CD8-positive, alpha-beta memory T cell (primary cell): ENCODE measurements around the gene TPRX1. TPM values are rescaled to one million over a fixed set of nuclear protein-coding genes. Genes with fewer than 3 reads are reported as not detected.
"Not testable (repeated sequence)": the region's sequence is repeated elsewhere in the genome, so short reads cannot be mapped to it uniquely, and the experiment has no call there.

Experiments used
- CTCF ChIA-PET: fragments of 350-600 bp; sonication (Branson Sonifier 250); formaldehyde crosslinking; loops from one replicate; lab custom pipeline; 2021; ENCODE audit warnings: antibody characterized with exemption; lab: Charles Lee
- POLR2A ChIA-PET: fragments of 350-600 bp; sonication (Branson Sonifier 250); formaldehyde crosslinking; loops from one replicate; lab custom pipeline; 2021; ENCODE audit warnings: antibody characterized with exemption; lab: Charles Lee
- DNase-seq, 5 donors: peaks; one replicate each; pipeline versions ENCODE4 v3.0.0 to v3.0.0-alpha.2; 2020 to 2022; ENCODE audit warnings: mixed read lengths in 1 of 5
- H3K27ac ChIP-seq: one replicate; pipeline ENCODE4 v1.7.0; 2013; ENCODE audit warnings: low read depth, mild to moderate bottlenecking, low read length, moderate library complexity
- H3K27me3 ChIP-seq: 2 replicates; pipeline ENCODE4 v1.7.0; 2013; ENCODE audit warnings: low read length, mild to moderate bottlenecking; ENCODE audit not compliant: insufficient read depth, poor library complexity, severe bottlenecking
- H3K36me3 ChIP-seq: 2 replicates; pipeline ENCODE4 v1.7.0; 2013; ENCODE audit warnings: mild to moderate bottlenecking, low read length, moderate library complexity; ENCODE audit not compliant: insufficient read depth
- H3K4me1 ChIP-seq: 2 replicates; pipeline ENCODE4 v1.7.0; 2013; ENCODE audit warnings: mild to moderate bottlenecking, low read length, moderate library complexity; ENCODE audit not compliant: insufficient read depth
- H3K4me3 ChIP-seq: 2 replicates; pipeline ENCODE4 v1.7.0; 2013; ENCODE audit warnings: mild to moderate bottlenecking, low read length
- H3K9me3 ChIP-seq: 2 replicates; pipeline ENCODE4 v1.7.0; 2013; ENCODE audit warnings: mild to moderate bottlenecking, low read length
- H3K27ac Mint-ChIP-seq, 8 donors: one replicate each; pipeline ENCODE4 v1.8.0; 2020 to 2021; ENCODE audit warnings: mixed read lengths in 8 of 8, mild to moderate bottlenecking in 6 of 8, inconsistent platforms in 3 of 8, moderate library complexity in 3 of 8
- H3K27me3 Mint-ChIP-seq, 2 donors: one replicate each; pipeline ENCODE4 v1.8.0; 2020 to 2021; ENCODE audit warnings: mixed read lengths in 2 of 2, mild to moderate bottlenecking in 1 of 2, moderate library complexity in 1 of 2
- H3K36me3 Mint-ChIP-seq, 3 donors: one replicate each; pipeline ENCODE4 v1.8.0; 2020 to 2021; ENCODE audit warnings: mixed read lengths in 3 of 3, inconsistent platforms in 1 of 3, mild to moderate bottlenecking in 1 of 3
- H3K4me1 Mint-ChIP-seq, 3 donors: one replicate each; pipeline ENCODE4 v1.8.0; 2020 to 2021; ENCODE audit warnings: mixed read lengths in 3 of 3, inconsistent platforms in 1 of 3, mild to moderate bottlenecking in 1 of 3
- H3K4me3 Mint-ChIP-seq, 7 donors: one replicate each; pipeline ENCODE4 v1.8.0; 2020 to 2021; ENCODE audit warnings: mixed read lengths in 7 of 7, mild to moderate bottlenecking in 6 of 7, moderate library complexity in 4 of 7, inconsistent platforms in 2 of 7
- H3K9me3 Mint-ChIP-seq, 5 donors: one replicate each; pipeline ENCODE4 v1.8.0; 2020 to 2022; ENCODE audit warnings: mixed read lengths in 5 of 5, mild to moderate bottlenecking in 3 of 5, moderate library complexity in 2 of 5, inconsistent platforms in 1 of 5
- polyA plus RNA-seq: library from polyadenylated mRNA; unstranded; fragments of 300-500 nt; fragmentation: Illumina TruSeq; gene quantifications from one replicate; pipeline ENCODE4 v1.2.3, GENCODE V29; 2021
- total RNA-seq, 2 experiments: library from RNA; stranded (reverse); gene quantifications; one replicate each; pipeline ENCODE4 v1.2.3, GENCODE V29; 2021

The TPRX1 gene
- total and polyA plus RNA-seq, 3 experiments from 2014 or later, result not detected

- H3K9me3 Mint-ChIP-seq, H3K36me3 ChIP-seq, DNase-seq, H3K27me3 Mint-ChIP-seq, H3K9me3 ChIP-seq, H3K27me3 ChIP-seq: not testable (repeated sequence)
- H3K4me3 ChIP-seq, result peak overlapping the region; percentile 93
- H3K36me3 Mint-ChIP-seq, result peaks cover 4 to 27% (median 13%) of the 10 kb centered on the region in 3 donors
- H3K27ac ChIP-seq, result peak overlapping the region; percentile 92
- H3K4me1 Mint-ChIP-seq, result peaks cover 28 to 40% (median 35%) of the 10 kb centered on the region in 3 donors
- H3K27ac Mint-ChIP-seq, result peak overlapping the region in 6 of 8 donors; percentile 81 to 99 (median 96)
- H3K4me3 Mint-ChIP-seq, result peak overlapping the region; percentile 94 to 97 (median 97)
- peaks cover 13% of the 10 kb centered on the region for H3K4me1 ChIP-seq
- ChIA-PET POLR2A (interaction anchor here (0.6 to 1.1 kb wide), 3 partner anchors 10 to 32 kb away, joined by 3 to 7 read pairs (median 3); partner anchors contain the start of gene NOP53), CTCF (interaction anchor here (1.9 kb wide), 1 partner anchor 34 kb away, joined by 7 read pairs; no protein-coding TSS in a partner anchor)
These were observed 26.9 kb downstream of the TPRX1 start for GRCh38 chr19:47777245-47778048.

- Histone ChIP-seq H3K27ac (no peak overlapping the region), H3K4me3 (no peak overlapping the region), H3K9me3 (no peaks in the 10 kb centered on the region), H3K4me1 (peaks cover 13% of the 10 kb centered on the region), H3K27me3 (no peaks in the 10 kb centered on the region), H3K36me3 (peaks cover 2% of the 10 kb centered on the region)
- Mint-ChIP-seq H3K9me3 (no peaks in the 10 kb centered on the region), H3K36me3 (peaks cover 3 to 18% (median 6%) of the 10 kb centered on the region in 3 donors), H3K27me3 (no peaks in the 10 kb centered on the region), H3K4me1 (peaks cover 25 to 38% (median 32%) of the 10 kb centered on the region in 3 donors), H3K4me3 (peak overlapping the region in 4 of 7 donors; percentile 11 to 94 (median 38)), H3K27ac (peak overlapping the region in 1 of 8 donors; percentile 12)
- ChIA-PET POLR2A (no interaction called here), CTCF (interaction anchor here (1.1 to 1.9 kb wide), 2 partner anchors 11 to 33 kb away, joined by 5 to 7 read pairs; no protein-coding TSS in a partner anchor)
- DNase-seq, result no peak
These were observed 27.8 kb downstream of the TPRX1 start for GRCh38 chr19:47776568-47776967.

- POLR2A ChIA-PET, H3K9me3 Mint-ChIP-seq, H3K27me3 Mint-ChIP-seq, H3K27ac ChIP-seq, H3K4me3 ChIP-seq, H3K27me3 ChIP-seq, CTCF ChIA-PET, H3K36me3 ChIP-seq, H3K36me3 Mint-ChIP-seq, H3K4me1 ChIP-seq, H3K27ac Mint-ChIP-seq, DNase-seq, H3K4me1 Mint-ChIP-seq, H3K9me3 ChIP-seq: not testable (repeated sequence)
- H3K4me3 Mint-ChIP-seq, result peak overlapping the region in 1 of 7 donors; percentile 68
These were observed 33.1 kb downstream of the TPRX1 start for GRCh38 chr19:47771291-47771690.

GRCh38 chr19:47769534-47769933, 34.8 kb downstream of the TPRX1 start:
- POLR2A ChIA-PET, result no interaction called here
- Histone ChIP-seq H3K9me3 (no peaks in the 10 kb centered on the region), H3K27me3 (no peaks in the 10 kb centered on the region), H3K4me1 (no peaks in the 10 kb centered on the region), H3K27ac (no peak overlapping the region), H3K4me3 (no peak overlapping the region), H3K36me3 (no peaks in the 10 kb centered on the region)
- Mint-ChIP-seq H3K4me1 (peaks cover 3 to 6% (median 4%) of the 10 kb centered on the region in 3 donors), H3K27me3 (peaks cover 0 to 1% of the 10 kb centered on the region in 2 donors), H3K9me3 (no peaks in the 10 kb centered on the region), H3K4me3 (no peak overlapping the region), H3K36me3 (no peaks in the 10 kb centered on the region), H3K27ac (no peak overlapping the region)
- CTCF ChIA-PET, result no interaction called here
- no peak for DNase-seq

- no peak overlapping the region for H3K27ac ChIP-seq
- H3K36me3 Mint-ChIP-seq, result no peaks in the 10 kb centered on the region
- H3K9me3 Mint-ChIP-seq, result no peaks in the 10 kb centered on the region
- no peak overlapping the region for H3K4me3 Mint-ChIP-seq
- H3K27me3 Mint-ChIP-seq, result peaks cover 0 to 1% of the 10 kb centered on the region in 2 donors
- no peaks in the 10 kb centered on the region for H3K36me3 ChIP-seq
- H3K4me1 ChIP-seq, result no peaks in the 10 kb centered on the region
- no peaks in the 10 kb centered on the region for H3K27me3 ChIP-seq
- no peak for DNase-seq
- ChIA-PET POLR2A (no interaction called here), CTCF (interaction anchor here (1.6 kb wide), 1 partner anchor 17 kb away, joined by 3 read pairs; no protein-coding TSS in a partner anchor)
- H3K4me3 ChIP-seq, result no peak overlapping the region
- peaks cover 3 to 6% (median 4%) of the 10 kb centered on the region in 3 donors for H3K4me1 Mint-ChIP-seq
- no peak overlapping the region for H3K27ac Mint-ChIP-seq
- no peaks in the 10 kb centered on the region for H3K9me3 ChIP-seq
These were observed 35.7 kb downstream of the TPRX1 start for GRCh38 chr19:47768604-47769003.

- Mint-ChIP-seq H3K4me3 (no peak overlapping the region), H3K9me3 (no peaks in the 10 kb centered on the region), H3K4me1 (peaks cover 3 to 6% (median 4%) of the 10 kb centered on the region in 3 donors), H3K27ac (no peak overlapping the region), H3K36me3 (no peaks in the 10 kb centered on the region), H3K27me3 (peaks cover 0 to 1% of the 10 kb centered on the region in 2 donors)
- no peak for DNase-seq
- ChIA-PET POLR2A (interaction anchor here (1.0 kb wide), 1 partner anchor 11 kb away, joined by 7 read pairs; the partner anchor contains the start of gene SELENOW), CTCF (interaction anchor here (1.0 to 1.6 kb wide), 3 partner anchors 13 to 23 kb away, joined by 3 to 7 read pairs (median 3); no protein-coding TSS in a partner anchor)
- Histone ChIP-seq H3K4me3 (no peak overlapping the region), H3K27ac (no peak overlapping the region), H3K36me3 (no peaks in the 10 kb centered on the region), H3K9me3 (no peaks in the 10 kb centered on the region), H3K27me3 (no peaks in the 10 kb centered on the region), H3K4me1 (no peaks in the 10 kb centered on the region)
These were observed 37.0 kb downstream of the TPRX1 start for GRCh38 chr19:47767349-47767748.

- ChIA-PET CTCF (interaction anchor here (1.0 to 1.4 kb wide), 2 partner anchors 13 to 24 kb away, joined by 3 to 7 read pairs; no protein-coding TSS in a partner anchor), POLR2A (no interaction called here)
- Histone ChIP-seq H3K27ac (no peak overlapping the region), H3K4me3 (no peak overlapping the region), H3K36me3 (no peaks in the 10 kb centered on the region), H3K9me3 (no peaks in the 10 kb centered on the region), H3K4me1 (no peaks in the 10 kb centered on the region), H3K27me3 (no peaks in the 10 kb centered on the region)
- Mint-ChIP-seq H3K27me3 (peaks cover 0 to 1% of the 10 kb centered on the region in 2 donors), H3K4me3 (no peak overlapping the region), H3K36me3 (no peaks in the 10 kb centered on the region), H3K9me3 (no peaks in the 10 kb centered on the region), H3K4me1 (peaks cover 3 to 6% (median 4%) of the 10 kb centered on the region in 3 donors), H3K27ac (no peak overlapping the region)
- no peak for DNase-seq
These were observed 37.7 kb downstream of the TPRX1 start for GRCh38 chr19:47766670-47767069.

- H3K27ac Mint-ChIP-seq, result no peak overlapping the region
- H3K36me3 Mint-ChIP-seq, result no peaks in the 10 kb centered on the region
- CTCF ChIA-PET, result interaction anchor here (1.0 to 1.2 kb wide), 3 partner anchors 10 to 98 kb away, joined by 3 to 5 read pairs (median 3); no protein-coding TSS in a partner anchor
- Histone ChIP-seq H3K9me3 (no peaks in the 10 kb centered on the region), H3K4me3 (no peak overlapping the region), H3K36me3 (no peaks in the 10 kb centered on the region), H3K4me1 (no peaks in the 10 kb centered on the region), H3K27ac (no peak overlapping the region), H3K27me3 (no peaks in the 10 kb centered on the region)
- no peak overlapping the region for H3K4me3 Mint-ChIP-seq
- POLR2A ChIA-PET, result no interaction called here
- no peaks in the 10 kb centered on the region for H3K9me3 Mint-ChIP-seq
- DNase-seq, result no peak
- peaks cover 3 to 6% (median 4%) of the 10 kb centered on the region in 3 donors for H3K4me1 Mint-ChIP-seq
- peaks cover 0 to 1% of the 10 kb centered on the region in 2 donors for H3K27me3 Mint-ChIP-seq
These were observed 38.1 kb downstream of the TPRX1 start for GRCh38 chr19:47766359-47766620.
